NCI-H510A treated with DMSO at 0.1 percent for 48 hours (cell line): Measurements from ENCODE around the gene SLC25A25.
"Not testable (repeated sequence)": the region's sequence is repeated elsewhere in the genome, so short reads cannot be mapped to it uniquely, and the experiment has no call there.

Experiments used
- DNase-seq: peaks from one replicate; lab custom pipeline; 2025; lab: John Stamatoyannopoulos, UW

SLC25A25 gene

GRCh38 chr9:128124873-128125579 is 57.0 kb downstream of the SLC25A25 start:
- no peak for DNase-seq

GRCh38 chr9:128125580-128126354 is 57.7 kb downstream of the SLC25A25 start:
- DNase-seq: no peak

- peak; percentile 42 for DNase-seq
Observed at GRCh38 chr9:128127568-128127989, 59.5 kb downstream of the SLC25A25 start, which contains the start of gene PTGES2. Gene PTGES2, minus strand, starts transcription at chr9:128127729. Its CDS starts 12 bp downstream, at chr9:128127717.

GRCh38 chr9:128127990-128128835 is 60.2 kb downstream of the SLC25A25 start:
- DNase-seq: peak; percentile 89

GRCh38 chr9:128128836-128129590 is 61.0 kb downstream of the SLC25A25 start:
- no peak for DNase-seq

GRCh38 chr9:128129976-128130590 is 62.1 kb downstream of the SLC25A25 start:
- not testable (repeated sequence) for DNase-seq

- not testable (repeated sequence) for DNase-seq
Observed at GRCh38 chr9:128130651-128131050, 62.6 kb downstream of the SLC25A25 start.

- not testable (repeated sequence) for DNase-seq
Observed at GRCh38 chr9:128131346-128131745, 63.3 kb downstream of the SLC25A25 start.

- DNase-seq: not testable (repeated sequence)
Observed at GRCh38 chr9:128132139-128132538, 64.1 kb downstream of the SLC25A25 start.

- DNase-seq: not testable (repeated sequence)
Observed at GRCh38 chr9:128135561-128135960, 67.5 kb downstream of the SLC25A25 start.

GRCh38 chr9:128136816-128137793 is 69.1 kb downstream of the SLC25A25 start:
- DNase-seq: no peak

GRCh38 chr9:128138001-128138400 is 70.0 kb downstream of the SLC25A25 start:
- DNase-seq: no peak

- DNase-seq: no peak
Observed at GRCh38 chr9:128139621-128140020, 71.6 kb downstream of the SLC25A25 start.

- no peak for DNase-seq
Observed at GRCh38 chr9:128141604-128142003, 73.6 kb downstream of the SLC25A25 start.

- DNase-seq: no peak
Observed at GRCh38 chr9:128142061-128142460, 74.0 kb downstream of the SLC25A25 start.

- no peak for DNase-seq
Observed at GRCh38 chr9:128142596-128142995, 74.6 kb downstream of the SLC25A25 start.

GRCh38 chr9:128143525-128144238 is 75.7 kb downstream of the SLC25A25 start:
- no peak for DNase-seq

- no peak for DNase-seq
Observed at GRCh38 chr9:128144239-128145181, 76.5 kb downstream of the SLC25A25 start.
